Measurements from ENCODE around the gene ABHD12B.
"Not testable (repeated sequence)": the region's sequence is repeated elsewhere in the genome, so short reads cannot be mapped to it uniquely, and the experiment has no call there.

ABHD12B gene

DNA sequence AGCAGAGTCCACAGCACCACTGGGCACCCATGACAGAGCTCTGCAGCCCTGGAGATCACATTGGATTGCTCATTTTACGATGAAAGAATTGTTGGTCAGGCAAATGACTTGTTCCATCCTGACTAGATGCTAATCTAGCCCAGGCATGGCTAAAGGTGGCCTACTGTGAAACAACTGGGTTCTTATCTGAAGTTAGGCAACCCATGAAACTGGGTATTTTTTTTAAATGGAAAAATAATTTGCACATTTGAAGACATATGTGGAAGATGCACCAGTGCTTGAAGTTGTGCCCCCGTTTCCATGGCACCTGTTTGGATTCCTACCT is 64.1 kb downstream of the ABHD12B start:
- no peak for DNase-seq (ENCODE audit: low spot score)

DNA sequence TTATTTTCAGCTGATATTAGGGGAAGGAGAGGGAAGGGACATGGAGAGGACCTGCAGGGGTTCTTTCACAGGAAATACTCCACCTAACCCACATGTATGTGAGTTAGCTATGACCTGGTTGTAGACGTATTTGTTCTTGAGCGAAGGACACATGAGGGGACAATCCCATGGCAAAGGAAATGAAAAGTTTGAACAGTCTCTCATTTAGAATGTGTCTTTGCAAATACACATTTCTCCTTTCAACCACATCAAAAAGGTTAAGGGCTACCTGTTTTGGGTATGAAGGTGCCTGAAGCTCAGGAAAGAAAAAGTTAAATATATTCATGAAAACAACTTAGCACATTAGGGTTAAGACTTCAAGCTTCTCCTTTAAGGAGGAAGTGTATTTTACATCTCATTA is 65.0 kb downstream of the ABHD12B start:
- no peak for DNase-seq (ENCODE audit: low spot score)

DNA sequence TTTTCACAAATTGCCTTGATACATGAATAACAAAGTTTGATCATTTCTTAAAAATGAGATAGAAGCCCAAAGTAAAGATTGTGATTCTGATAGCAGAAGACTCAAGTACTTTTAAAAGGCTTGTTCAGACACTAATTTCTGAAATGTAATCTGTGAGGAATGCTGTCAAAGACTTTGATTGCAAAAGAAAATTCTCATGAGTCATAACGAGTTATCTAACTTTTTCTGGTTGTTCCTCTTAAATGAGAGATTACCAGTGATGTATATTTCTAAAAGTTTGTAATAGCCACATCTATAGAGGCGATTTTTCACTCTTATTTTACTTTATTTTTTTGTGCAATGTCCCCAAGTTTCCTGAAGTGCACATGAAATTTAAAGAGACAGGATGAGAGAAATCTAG is 65.5 kb downstream of the ABHD12B start:
- DNase-seq (ENCODE audit: low spot score): no peak

DNA sequence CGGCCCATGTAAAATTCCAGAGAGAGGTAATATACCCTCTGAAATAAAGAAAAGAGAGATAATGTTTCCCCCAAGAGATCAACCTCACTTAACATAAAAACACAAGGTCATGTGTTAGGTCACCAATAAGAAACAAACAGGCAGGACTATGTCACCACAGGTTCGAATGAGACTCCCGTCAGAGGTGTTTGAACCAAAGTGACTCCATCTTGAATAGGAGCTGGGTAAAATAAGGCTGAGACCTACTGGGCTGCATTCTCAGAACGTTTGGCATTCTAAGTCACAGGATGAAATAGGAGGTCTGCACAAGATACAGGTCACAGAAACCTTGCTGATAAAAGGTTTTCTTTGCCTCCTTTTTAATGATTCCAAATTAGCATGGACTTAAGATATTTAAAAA is 65.9 kb downstream of the ABHD12B start:
- no peak for DNase-seq (ENCODE audit: low spot score)

DNA sequence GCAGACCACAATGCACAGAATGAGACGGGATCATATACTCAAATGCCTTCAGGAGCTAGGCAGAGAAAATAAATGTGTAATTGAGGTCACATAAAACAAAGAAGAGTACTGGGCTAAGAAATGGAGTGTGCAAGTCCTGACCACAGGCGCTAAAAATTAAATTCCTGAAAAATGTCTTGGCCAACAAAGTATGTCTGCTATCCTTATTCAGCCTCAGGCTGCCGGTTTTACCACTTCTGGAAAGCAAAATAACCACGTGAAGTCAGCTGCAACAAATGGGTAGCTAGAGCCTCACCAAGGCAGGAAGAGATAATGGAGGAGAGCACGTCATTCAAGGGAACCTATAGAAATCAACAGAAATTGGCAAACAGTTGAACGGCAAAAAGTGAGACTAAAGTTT is 69.3 kb downstream of the ABHD12B start:
- no peak for DNase-seq (ENCODE audit: low spot score)

DNA sequence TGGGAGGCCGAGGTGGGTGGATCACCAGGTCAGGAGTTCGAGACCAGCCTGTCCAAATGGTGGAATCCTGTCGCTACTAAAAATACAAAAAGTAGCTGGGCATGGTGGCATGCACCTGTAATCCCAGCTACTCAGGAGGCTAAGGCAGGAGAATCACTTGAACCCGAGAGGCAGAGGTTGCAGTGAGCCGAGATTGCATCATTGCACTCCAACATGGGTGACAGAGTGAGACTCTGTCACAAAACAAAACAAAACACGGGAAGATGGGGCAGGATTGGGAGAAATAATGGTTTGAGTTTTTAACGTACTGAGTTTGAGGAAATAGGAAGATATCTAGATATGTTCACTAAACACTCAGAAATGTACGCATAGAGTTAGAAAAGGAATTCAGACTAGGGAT is 69.8 kb downstream of the ABHD12B start:
- DNase-seq (ENCODE audit: low spot score): not testable (repeated sequence)

DNA sequence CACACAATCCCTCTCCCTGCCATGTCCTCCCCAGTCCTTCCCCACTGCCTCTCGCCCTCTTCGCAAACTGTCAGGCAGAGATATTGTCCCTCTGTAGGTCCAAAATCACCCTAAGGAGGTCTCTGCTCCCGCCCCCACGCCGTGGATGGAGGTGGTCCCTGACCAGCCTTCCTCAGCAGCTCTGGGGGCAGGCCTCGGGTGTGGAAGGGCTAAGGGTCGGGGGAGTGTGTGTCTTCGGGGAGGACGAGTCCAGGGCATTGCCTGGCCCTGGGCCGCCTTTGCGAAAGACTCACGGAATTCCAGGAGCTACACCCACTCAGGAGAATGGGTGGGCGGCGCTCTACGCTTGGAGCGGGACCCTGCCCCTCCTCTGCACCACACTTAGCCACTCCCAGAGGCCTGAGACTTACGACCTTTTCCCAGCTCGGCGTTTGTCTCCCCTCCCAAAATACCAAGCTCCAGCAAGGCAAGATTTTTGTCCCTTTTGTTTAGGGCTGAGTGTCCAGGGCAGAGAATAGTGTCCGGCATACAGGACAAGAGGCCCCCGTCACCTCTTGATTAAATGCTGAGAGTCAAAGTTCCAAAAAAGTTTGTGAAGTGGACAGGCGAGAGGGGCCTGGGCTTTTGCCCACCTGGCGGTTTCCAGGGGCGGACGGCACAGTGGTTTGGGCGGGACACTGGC is 71.5 kb downstream of the ABHD12B start:
- no peak for DNase-seq (ENCODE audit: low spot score)

DNA sequence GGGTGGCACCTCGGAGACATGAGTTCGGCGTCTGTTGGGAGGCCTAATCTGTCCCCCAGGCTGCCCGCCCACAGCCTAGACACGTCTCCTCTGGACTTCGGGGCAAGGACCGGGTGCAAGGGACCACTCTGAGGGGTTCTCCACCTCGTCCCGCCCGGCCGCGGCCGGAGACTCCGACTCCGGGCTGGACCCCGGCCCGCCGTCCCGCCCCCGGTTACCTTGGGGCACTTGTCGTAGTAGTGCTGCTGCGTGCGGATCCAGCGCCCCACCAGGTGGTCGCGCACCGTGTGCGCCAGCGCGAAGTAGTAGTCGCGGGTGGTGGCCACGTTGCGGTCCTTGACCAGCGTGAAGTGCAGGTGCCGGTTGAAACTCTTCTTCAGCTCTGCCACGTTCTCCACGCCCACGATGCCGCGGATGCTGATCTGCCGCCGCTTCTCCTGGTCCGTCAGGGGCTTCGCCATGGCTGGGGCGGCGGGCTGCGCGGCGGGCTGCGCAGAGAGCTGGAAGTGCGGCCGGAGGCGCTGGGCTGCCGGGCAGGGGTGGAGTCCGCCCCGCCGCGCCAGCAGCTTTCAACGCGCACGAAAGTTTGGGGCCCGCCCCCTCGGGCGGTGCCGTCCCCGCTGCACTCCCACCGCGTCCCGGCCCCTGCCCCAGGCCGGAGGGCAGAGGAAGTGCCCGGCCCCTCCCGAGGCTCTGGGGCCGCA is 72.2 kb downstream of the ABHD12B start, which contains the start of gene PYGL:
TSS of gene PYGL (minus strand) at position 541 of the 704 bp plus-strand sequence. CDS start at position 461, 80 bp downstream.
- no peak for DNase-seq (ENCODE audit: low spot score)

DNA sequence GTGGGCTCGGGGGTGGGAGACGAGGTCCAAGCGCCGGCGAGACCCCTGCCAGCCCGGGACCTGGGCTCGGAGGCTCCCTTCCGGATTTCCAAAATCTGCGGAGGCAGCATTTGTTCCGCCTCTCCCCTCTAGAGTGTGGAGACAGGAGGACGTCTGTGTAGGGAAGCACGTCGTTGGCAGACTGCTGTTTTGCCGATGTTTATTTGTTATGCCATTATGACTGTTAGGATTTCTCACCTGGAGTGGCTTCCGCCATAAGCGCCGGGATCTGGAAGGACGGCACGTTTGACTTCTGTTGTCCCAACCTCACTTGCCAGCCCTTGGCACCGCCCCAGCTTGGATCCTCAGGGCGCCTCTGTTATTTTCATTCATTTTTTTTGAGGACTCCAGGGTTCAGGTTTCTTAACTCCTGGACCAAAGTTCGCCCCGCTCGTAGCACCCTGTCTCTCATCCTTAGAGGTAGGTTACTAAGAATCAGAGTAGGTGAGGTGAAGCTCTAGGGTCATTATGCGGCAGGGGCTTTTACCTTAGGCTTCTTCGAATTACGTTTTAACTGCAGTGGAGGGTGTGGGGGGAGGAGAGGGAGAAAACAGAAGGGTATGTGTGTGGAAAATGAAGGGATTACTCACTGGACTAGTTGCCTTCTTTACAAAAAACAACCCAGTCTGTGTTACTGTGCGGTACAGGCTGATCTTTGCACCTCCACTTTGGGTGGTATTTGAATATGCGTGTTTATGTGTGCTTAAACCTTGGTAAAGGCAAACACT is 73.0 kb downstream of the ABHD12B start:
- DNase-seq (ENCODE audit: low spot score): no peak

DNA sequence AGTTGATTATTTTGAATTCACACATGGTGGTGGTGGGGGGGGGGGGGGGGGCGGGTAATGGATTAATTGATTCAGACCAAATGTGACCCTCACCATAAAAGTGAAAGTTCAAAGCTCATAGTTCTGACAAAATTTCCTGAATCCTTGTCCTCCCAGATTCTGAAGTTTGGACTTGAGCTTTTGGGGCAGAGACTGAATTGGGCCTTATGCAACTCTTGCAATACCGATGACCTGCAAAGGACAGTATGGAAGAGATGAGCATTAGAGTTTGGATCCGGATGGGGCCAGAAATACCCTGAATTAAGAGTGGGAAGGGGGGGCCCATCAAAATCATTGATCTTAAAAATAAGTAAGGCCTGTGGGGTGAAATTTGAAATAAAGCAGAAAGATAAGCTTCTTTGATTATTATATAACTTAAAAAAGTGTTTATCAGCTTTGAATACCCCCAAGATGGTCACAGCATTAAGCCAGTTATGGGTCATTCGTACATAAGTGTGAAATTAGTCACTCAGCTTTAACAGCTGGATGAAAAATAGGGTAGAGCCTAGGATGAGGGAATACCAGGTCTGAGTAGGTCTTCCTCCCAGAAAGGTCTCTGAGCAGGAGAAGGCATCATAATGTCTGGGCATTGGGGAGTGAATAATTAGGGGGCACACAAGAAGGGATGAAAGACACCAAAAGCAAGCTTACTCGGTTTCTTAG is 74.5 kb downstream of the ABHD12B start:
- DNase-seq (ENCODE audit: low spot score): no peak

DNA sequence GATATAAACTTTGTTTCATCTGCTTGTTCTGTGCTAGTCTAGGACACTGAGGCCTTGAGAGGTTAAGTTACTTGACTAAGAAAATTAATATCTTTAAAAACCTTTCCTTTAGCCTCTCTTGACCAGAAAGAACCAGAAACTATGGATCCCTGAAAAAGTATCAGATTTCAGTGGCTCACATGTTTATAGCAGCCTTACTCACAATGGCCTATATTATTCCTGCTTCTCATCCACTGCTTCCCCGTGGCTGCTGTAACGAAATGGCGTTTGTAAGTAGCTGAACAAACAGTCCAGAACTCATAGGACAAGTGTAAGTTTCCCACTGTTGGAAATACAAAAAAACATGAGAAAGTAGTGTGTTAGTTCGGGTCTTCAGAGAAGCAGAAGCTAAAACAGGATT is 75.6 kb downstream of the ABHD12B start:
- DNase-seq (ENCODE audit: low spot score): no peak

DNA sequence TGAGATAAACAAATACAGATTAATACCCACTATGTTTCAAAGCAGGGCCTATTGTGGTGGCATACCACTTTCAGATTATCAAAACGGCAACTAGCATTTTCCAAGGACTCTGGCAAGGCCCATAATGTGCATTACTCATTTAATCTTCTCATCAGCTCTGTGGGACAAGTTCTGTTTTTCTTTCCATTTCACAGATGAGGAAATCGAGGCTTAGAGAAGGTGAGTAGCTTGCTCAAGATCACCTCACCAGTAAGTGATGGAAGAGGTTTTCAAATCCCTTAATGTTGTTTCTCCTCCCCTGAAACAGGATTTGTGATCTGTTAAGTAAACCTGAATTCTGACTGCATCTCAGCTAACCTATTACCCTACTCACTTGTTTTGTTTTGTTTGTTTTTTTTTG is 76.4 kb downstream of the ABHD12B start:
- DNase-seq (ENCODE audit: low spot score): no peak

DNA sequence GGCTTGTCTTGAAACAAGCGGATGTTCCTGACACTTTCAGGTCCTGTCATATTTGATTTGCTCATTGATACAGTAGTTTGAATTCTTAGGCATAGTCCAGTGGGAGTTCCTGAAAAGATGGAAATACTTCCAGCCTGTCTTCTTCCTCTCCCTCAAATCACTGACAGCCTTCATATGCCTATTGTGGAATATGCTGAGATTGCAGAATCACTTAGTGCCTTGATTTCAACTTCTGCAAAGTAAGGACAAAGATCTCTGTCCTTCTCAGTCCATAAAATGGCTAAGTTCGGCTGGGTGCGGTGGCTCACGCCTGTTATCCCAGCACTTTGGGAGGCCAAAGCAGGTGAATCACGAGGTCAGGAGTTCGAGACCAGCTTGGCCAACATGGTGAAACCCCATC is 79.2 kb downstream of the ABHD12B start:
- DNase-seq (ENCODE audit: low spot score): no peak

DNA sequence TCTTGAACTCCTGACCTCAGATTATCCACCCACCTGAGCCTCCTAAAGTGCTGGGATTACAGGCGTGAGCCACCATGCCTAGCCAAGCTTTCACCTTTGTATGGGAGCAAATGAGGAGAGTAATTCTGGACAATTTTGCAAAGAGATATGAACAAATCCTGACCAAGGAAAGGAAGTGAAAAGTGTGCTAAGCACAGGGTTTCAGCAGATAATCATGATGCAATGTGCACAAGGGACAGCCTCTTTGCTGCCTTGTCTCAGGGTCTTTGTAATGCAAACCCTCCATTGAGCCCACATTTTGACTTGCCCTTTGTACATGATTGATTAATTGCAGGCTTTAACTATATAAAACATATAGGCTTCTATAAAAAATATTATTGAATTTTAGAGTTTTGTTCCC is 81.6 kb downstream of the ABHD12B start:
- DNase-seq (ENCODE audit: low spot score): no peak

Data from CD4-positive, alpha-beta T cell treated with Interleukin-6 at 100 ng/mL for 8 hours (primary cell).